BJ (cell line): Measurements from ENCODE around the gene PSMB7. TPM values are rescaled to one million over a fixed set of nuclear protein-coding genes. Genes with fewer than 3 reads are reported as not detected.

Experiments
- CTCF ChIA-PET: fragments of 350-600 bp; formaldehyde crosslinking; extraction: SDS; loops from one replicate; lab custom pipeline; 2021; ENCODE audit warnings: antibody characterized with exemption, inconsistent platforms; lab: Yijun Ruan, JAX
- POLR2A ChIA-PET: fragments of 300-600 bp; sonication (Branson Sonifier 250); formaldehyde crosslinking; extraction: SDS; loops from one replicate; lab custom pipeline; 2021; ENCODE audit warnings: antibody characterized with exemption; lab: Charles Lee
- DNase-seq: peaks from one replicate; pipeline ENCODE4 v3.0.0-alpha.2; 2011; ENCODE audit warnings: low read depth
- H3K27me3 ChIP-seq: 2 replicates; pipeline ENCODE4 v1.6.0; 2011; ENCODE audit warnings: low read length; ENCODE audit not compliant: control insufficient read depth, insufficient read depth
- H3K36me3 ChIP-seq: 2 replicates; pipeline ENCODE4 v1.5.1; 2011; ENCODE audit warnings: low read length; ENCODE audit not compliant: control insufficient read depth, insufficient read depth
- H3K4me3 ChIP-seq: 2 replicates; pipeline ENCODE4 v1.5.1; 2011; ENCODE audit warnings: low read depth, mild to moderate bottlenecking, control low read depth, low read length
- polyA plus RNA-seq: library from polyadenylated mRNA; depleted of rRNA; stranded (reverse); fragments of >200 nt; gene quantifications from 2 replicates; pipeline ENCODE4 v1.2.3, GENCODE V29; 2011
- TF ChIP-seq, protein P1 (sequence below): IDR thresholded peaks from 2 replicates; pipeline ENCODE4 v1.5.1; 2011; ENCODE audit warnings: low read depth, mild to moderate bottlenecking, control low read depth, inconsistent platforms, low read length, moderate library complexity; ENCODE audit not compliant: insufficient read depth

The PSMB7 gene
- polyA plus RNA-seq, 1 experiment = 325 TPM

DNA sequence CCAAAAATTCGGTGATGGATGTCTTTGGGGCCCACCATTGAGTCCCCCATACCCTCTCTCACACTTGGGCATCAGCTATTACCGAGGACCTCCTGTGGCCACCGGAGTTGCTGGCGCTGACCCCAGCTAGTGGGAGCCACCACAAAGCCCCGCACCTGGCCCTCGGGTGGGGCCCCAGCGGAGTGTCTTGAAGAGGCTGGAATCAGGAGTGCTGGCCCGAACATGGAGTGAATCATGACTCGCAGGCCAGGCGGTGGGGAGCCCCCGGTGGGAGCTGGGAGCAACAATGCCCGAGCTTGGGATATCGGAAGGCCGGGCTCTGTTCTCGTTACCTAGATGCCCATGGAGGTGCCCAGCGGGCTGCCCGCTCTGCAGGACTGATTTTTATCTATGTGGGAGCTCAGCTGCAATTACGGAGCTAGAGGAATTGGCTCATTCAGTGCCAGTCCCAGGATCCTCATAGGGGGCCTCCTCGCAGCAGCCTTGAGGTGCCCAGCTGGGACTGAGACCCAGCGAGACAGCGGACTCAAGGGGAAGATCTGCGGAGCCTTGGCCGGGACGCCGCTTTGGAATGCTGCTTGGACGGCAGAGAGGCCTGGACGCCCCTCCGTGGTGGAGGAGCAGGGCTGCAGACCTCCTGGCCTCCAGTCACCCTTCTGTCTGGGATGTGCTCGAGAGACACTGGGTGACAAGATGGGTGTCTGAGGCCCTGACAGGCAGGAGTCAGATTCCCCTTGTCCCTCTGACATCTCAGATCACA is 70.8 kb downstream of the PSMB7 start:
- H3K36me3 ChIP-seq = peaks cover 52% of the 10 kb centered on the region
- H3K4me3 ChIP-seq = no peak overlapping the region
- no peaks in the 10 kb centered on the region for H3K27me3 ChIP-seq
- ChIA-PET POLR2A (no interaction called here), CTCF (interaction anchor here (1.5 kb wide), 1 partner anchor 217 kb away, joined by 6 read pairs; no protein-coding TSS in a partner anchor)
- DNase-seq = no peak
- TF ChIP-seq, protein P1, sequence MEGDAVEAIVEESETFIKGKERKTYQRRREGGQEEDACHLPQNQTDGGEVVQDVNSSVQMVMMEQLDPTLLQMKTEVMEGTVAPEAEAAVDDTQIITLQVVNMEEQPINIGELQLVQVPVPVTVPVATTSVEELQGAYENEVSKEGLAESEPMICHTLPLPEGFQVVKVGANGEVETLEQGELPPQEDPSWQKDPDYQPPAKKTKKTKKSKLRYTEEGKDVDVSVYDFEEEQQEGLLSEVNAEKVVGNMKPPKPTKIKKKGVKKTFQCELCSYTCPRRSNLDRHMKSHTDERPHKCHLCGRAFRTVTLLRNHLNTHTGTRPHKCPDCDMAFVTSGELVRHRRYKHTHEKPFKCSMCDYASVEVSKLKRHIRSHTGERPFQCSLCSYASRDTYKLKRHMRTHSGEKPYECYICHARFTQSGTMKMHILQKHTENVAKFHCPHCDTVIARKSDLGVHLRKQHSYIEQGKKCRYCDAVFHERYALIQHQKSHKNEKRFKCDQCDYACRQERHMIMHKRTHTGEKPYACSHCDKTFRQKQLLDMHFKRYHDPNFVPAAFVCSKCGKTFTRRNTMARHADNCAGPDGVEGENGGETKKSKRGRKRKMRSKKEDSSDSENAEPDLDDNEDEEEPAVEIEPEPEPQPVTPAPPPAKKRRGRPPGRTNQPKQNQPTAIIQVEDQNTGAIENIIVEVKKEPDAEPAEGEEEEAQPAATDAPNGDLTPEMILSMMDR = no peak

- TF ChIP-seq, protein P1 = no peak
- ChIA-PET CTCF (interaction anchor here (1.4 to 1.6 kb wide), 3 partner anchors 21 to 217 kb away, joined by 3 to 7 read pairs (median 6); no protein-coding TSS in a partner anchor), POLR2A (interaction anchor here (1.0 kb wide), 1 partner anchor 84 kb away, joined by 3 read pairs; no protein-coding TSS in a partner anchor)
- H3K36me3 ChIP-seq = peaks cover 49% of the 10 kb centered on the region
- no peaks in the 10 kb centered on the region for H3K27me3 ChIP-seq
- no peak for DNase-seq
- H3K4me3 ChIP-seq = no peak overlapping the region
Observed at GRCh38 chr9:124343533-124344290, 71.5 kb downstream of the PSMB7 start.

DNA sequence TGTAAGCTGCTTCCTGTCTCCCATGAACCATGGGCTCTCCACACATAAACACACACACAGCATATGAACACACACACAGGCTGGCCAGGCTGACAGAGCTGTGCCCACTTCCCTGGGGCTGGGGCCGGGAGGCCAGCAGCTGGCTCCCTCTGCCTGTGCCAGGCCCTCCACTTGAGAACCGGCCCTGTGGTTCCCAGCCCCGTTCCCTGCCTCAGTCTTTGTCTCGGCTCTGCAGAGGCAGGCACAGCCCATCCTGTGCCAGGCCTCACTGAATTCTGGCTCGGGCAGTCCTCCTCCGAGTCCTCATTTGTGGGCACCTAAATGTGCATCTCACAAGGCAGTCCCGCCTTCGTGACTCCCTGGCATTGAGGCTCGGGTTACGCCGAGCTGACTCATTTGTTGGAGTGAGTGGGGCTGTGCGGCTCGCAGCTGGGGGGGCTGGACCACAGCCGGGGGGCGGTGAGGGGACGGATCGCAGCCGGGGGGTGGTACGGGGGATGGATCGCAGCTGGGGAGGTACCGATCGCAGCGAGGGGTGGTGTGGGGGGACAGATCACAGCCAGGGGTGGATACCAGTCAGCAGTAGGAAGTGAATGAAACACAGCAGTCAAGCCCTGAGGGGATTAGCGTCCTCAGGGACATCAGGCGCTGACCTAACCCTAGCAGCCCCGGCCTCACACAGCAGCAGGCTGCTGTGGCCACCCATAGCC is 72.3 kb downstream of the PSMB7 start:
- TF ChIP-seq, protein P1 = no peak
- peak; percentile 63 for DNase-seq
- ChIA-PET CTCF (interaction anchor here (0.6 to 1.6 kb wide), 4 partner anchors 20 to 216 kb away, joined by 3 to 7 read pairs (median 5); no protein-coding TSS in a partner anchor), POLR2A (interaction anchor here (0.6 to 1.0 kb wide), 2 partner anchors 50 to 83 kb away, joined by 3 read pairs; no protein-coding TSS in a partner anchor)
- H3K27me3 ChIP-seq = no peaks in the 10 kb centered on the region
- peaks cover 47% of the 10 kb centered on the region for H3K36me3 ChIP-seq
- no peak overlapping the region for H3K4me3 ChIP-seq

GRCh38 chr9:124342402-124342775 is 72.9 kb downstream of the PSMB7 start:
- DNase-seq = no peak
- TF ChIP-seq, protein P1 = no peak
- Histone ChIP-seq H3K4me3 (no peak overlapping the region), H3K27me3 (no peaks in the 10 kb centered on the region), H3K36me3 (peaks cover 43% of the 10 kb centered on the region)
- POLR2A ChIA-PET = interaction anchor here (0.6 to 1.0 kb wide), 2 partner anchors 50 to 83 kb away, joined by 3 read pairs; no protein-coding TSS in a partner anchor
- CTCF ChIA-PET = interaction anchor here (0.6 to 1.6 kb wide), 4 partner anchors 19 to 216 kb away, joined by 3 to 7 read pairs (median 5); no protein-coding TSS in a partner anchor
